ENCODE data around the gene CAPN8. TPM values are rescaled to one million over a fixed set of nuclear protein-coding genes. Genes with fewer than 3 reads are reported as not detected.

Gene CAPN8
- total RNA-seq, 2 donors from 2014 or later, result 0.44 TPM; not detected in 1

- no peak for TF ChIP-seq CTCF (conservative IDR thresholded peaks at IDR 0.05)
- no peak for DNase-seq
- peaks cover 12% of the 10 kb centered on the region for H3K4me1 Mint-ChIP-seq
- H3K36me3 Mint-ChIP-seq (ENCODE audit: low read depth), result no peaks in the 10 kb centered on the region
- Histone ChIP-seq H3K9me3 (ENCODE audit: control insufficient read depth, low read length) (no peaks in the 10 kb centered on the region), H3K9ac (ENCODE audit: extremely low read depth, low read length, poor library complexity, severe bottlenecking) (no peak overlapping the region), H3K27me3 (ENCODE audit: control insufficient read depth, insufficient read depth, low read length, poor library complexity, severe bottlenecking) (no peaks in the 10 kb centered on the region), H3K27ac (ENCODE audit: low read depth, low read length) (no peak overlapping the region), H3K36me3 (ENCODE audit: control insufficient read depth, insufficient read depth, low read length) (no peaks in the 10 kb centered on the region), H3K4me3 (ENCODE audit: low read length) (no peak overlapping the region), H3K4me1 (ENCODE audit: control insufficient read depth, insufficient read depth, low read length) (no peaks in the 10 kb centered on the region)
- H3K9me3 Mint-ChIP-seq, result no peaks in the 10 kb centered on the region
- no peak overlapping the region for H3K4me3 Mint-ChIP-seq
- no peak overlapping the region for H3K27ac Mint-ChIP-seq
- WGBS, 2 experiments (ENCODE audit: insufficient coverage in 1 of 2, insufficient read length in 1 of 2), result 14 to 21% methylated on average over 1 of the region's 1 CpG
- peaks cover 2% of the 10 kb centered on the region for H3K27me3 Mint-ChIP-seq (ENCODE audit: insufficient read depth)
Observed at GRCh38 chr1:223647249-223647648, 18.3 kb downstream of the CAPN8 start.

- no peak for DNase-seq
- Histone ChIP-seq H3K4me3 (ENCODE audit: low read length) (no peak overlapping the region), H3K27me3 (ENCODE audit: control insufficient read depth, insufficient read depth, low read length, poor library complexity, severe bottlenecking) (no peaks in the 10 kb centered on the region), H3K36me3 (ENCODE audit: control insufficient read depth, insufficient read depth, low read length) (no peaks in the 10 kb centered on the region), H3K9me3 (ENCODE audit: control insufficient read depth, low read length) (no peaks in the 10 kb centered on the region), H3K27ac (ENCODE audit: low read depth, low read length) (no peak overlapping the region), H3K4me1 (ENCODE audit: control insufficient read depth, insufficient read depth, low read length) (no peaks in the 10 kb centered on the region), H3K9ac (ENCODE audit: extremely low read depth, low read length, poor library complexity, severe bottlenecking) (no peak overlapping the region)
- 77 to 80% methylated on average over 3 of the region's 3 CpGs for WGBS, 2 experiments (ENCODE audit: insufficient coverage in 1 of 2, insufficient read length in 1 of 2)
- Mint-ChIP-seq H3K9me3 (no peaks in the 10 kb centered on the region), H3K36me3 (ENCODE audit: low read depth) (no peaks in the 10 kb centered on the region), H3K4me1 (peaks cover 20% of the 10 kb centered on the region), H3K4me3 (no peak overlapping the region), H3K27ac (no peak overlapping the region), H3K27me3 (ENCODE audit: insufficient read depth) (peaks cover 2% of the 10 kb centered on the region)
- no peak for TF ChIP-seq CTCF (conservative IDR thresholded peaks at IDR 0.05)
Observed at GRCh38 chr1:223645903-223646302, 19.6 kb downstream of the CAPN8 start.

- peaks cover 16% of the 10 kb centered on the region for H3K4me1 Mint-ChIP-seq
- Histone ChIP-seq H3K27ac (ENCODE audit: low read depth, low read length) (no peak overlapping the region), H3K4me3 (ENCODE audit: low read length) (no peak overlapping the region), H3K36me3 (ENCODE audit: control insufficient read depth, insufficient read depth, low read length) (no peaks in the 10 kb centered on the region), H3K9me3 (ENCODE audit: control insufficient read depth, low read length) (peaks cover 8% of the 10 kb centered on the region), H3K27me3 (ENCODE audit: control insufficient read depth, insufficient read depth, low read length, poor library complexity, severe bottlenecking) (no peaks in the 10 kb centered on the region), H3K4me1 (ENCODE audit: control insufficient read depth, insufficient read depth, low read length) (no peaks in the 10 kb centered on the region), H3K9ac (ENCODE audit: extremely low read depth, low read length, poor library complexity, severe bottlenecking) (no peak overlapping the region)
- no peak overlapping the region for H3K4me3 Mint-ChIP-seq
- no peaks in the 10 kb centered on the region for H3K36me3 Mint-ChIP-seq (ENCODE audit: low read depth)
- no peak for DNase-seq
- 80% methylated on average over 5 to 7 of the region's 7 CpGs for WGBS, 2 experiments (ENCODE audit: insufficient coverage in 1 of 2, insufficient read length in 1 of 2)
- H3K9me3 Mint-ChIP-seq, result peaks cover 11% of the 10 kb centered on the region
- peaks cover 4% of the 10 kb centered on the region for H3K27me3 Mint-ChIP-seq (ENCODE audit: insufficient read depth)
- no peak for TF ChIP-seq CTCF (conservative IDR thresholded peaks at IDR 0.05)
- no peak overlapping the region for H3K27ac Mint-ChIP-seq
Observed at GRCh38 chr1:223642237-223642636, 23.3 kb downstream of the CAPN8 start.

Data from endodermal cell (in vitro differentiated cells).